ENCODE data around the gene RHOH.

GRCh38 chr4:40251366-40251765 is 54.5 kb downstream of the RHOH start:
- TF ChIP-seq ATF7 (IDR thresholded peaks at IDR 0.05; ENCODE audit: low read depth) (no peak), CREB1 (IDR thresholded peaks at IDR 0.05; ENCODE audit: low read depth) (no peak), NFYA (IDR thresholded peaks at IDR 0.05; ENCODE audit: borderline replicate concordance, low read depth, low read length) (no peak), POLR2A (IDR thresholded peaks at IDR 0.05; ENCODE audit: low read depth, low read length) (no peak), YY1 (IDR thresholded peaks at IDR 0.05; ENCODE audit: low read depth, low read length) (no peak), CTCF (IDR thresholded peaks at IDR 0.05 in 2 of 3, conservative IDR thresholded peaks at IDR 0.05 in 1 of 3; ENCODE audit: control insufficient read depth in 2 of 3, extremely low read depth in 1 of 3, insufficient read depth in 1 of 3, low read depth in 3 of 3, low read length in 3 of 3) (no peak), SUZ12 (IDR thresholded peaks at IDR 0.05; ENCODE audit: unreplicated experiment) (no peak), JUND (IDR thresholded peaks at IDR 0.05; ENCODE audit: low read depth, low read length) (no peak), TAF1 (IDR thresholded peaks at IDR 0.05; ENCODE audit: borderline replicate concordance, low read depth, low read length) (no peak), PBX3 (IDR thresholded peaks at IDR 0.05; ENCODE audit: insufficient replicate concordance, low read depth, low read length) (no peak)

All from GM12878 (cell line).